Ishikawa (cell line): ENCODE measurements around the gene MVK.

Source experiments
- CEBPB ChIP-seq: IDR thresholded peaks from 2 replicates; pipeline ENCODE4 v1.6.1; 2012
- CREB1 ChIP-seq: IDR thresholded peaks from 2 replicates; pipeline ENCODE4 v1.6.1; 2012; ENCODE audit warnings: low read depth
- EGR1 ChIP-seq: IDR thresholded peaks from 2 replicates; pipeline ENCODE4 v1.6.1; 2012
- EP300 ChIP-seq: IDR thresholded peaks from 2 replicates; pipeline ENCODE4 v1.6.1; 2012; ENCODE audit warnings: borderline replicate concordance
- FOXM1 ChIP-seq: IDR thresholded peaks from 2 replicates; pipeline ENCODE4 v1.6.1; 2012; ENCODE audit warnings: low read depth, borderline replicate concordance
- MAX ChIP-seq: IDR thresholded peaks from 2 replicates; pipeline ENCODE4 v1.6.1; 2012
- NFIC ChIP-seq: IDR thresholded peaks from 2 replicates; pipeline ENCODE4 v1.6.1; 2012
- RAD21 ChIP-seq: IDR thresholded peaks from 2 replicates; pipeline ENCODE4 v1.6.1; 2012; ENCODE audit warnings: low read depth
- REST ChIP-seq: IDR thresholded peaks from 2 replicates; pipeline ENCODE4 v1.6.1; 2012; ENCODE audit warnings: low read depth, mild to moderate bottlenecking
- TAF1 ChIP-seq: IDR thresholded peaks from 2 replicates; pipeline ENCODE4 v1.6.1; 2012; ENCODE audit warnings: low read depth, mild to moderate bottlenecking
- TCF12 ChIP-seq: IDR thresholded peaks from 2 replicates; pipeline ENCODE4 v1.6.1; 2012; ENCODE audit warnings: low read depth
- TEAD4 ChIP-seq: IDR thresholded peaks from 2 replicates; pipeline ENCODE4 v1.6.1; 2012
- USF1 ChIP-seq: IDR thresholded peaks from 2 replicates; pipeline ENCODE4 v1.6.1; 2012
- YY1 ChIP-seq: IDR thresholded peaks from 2 replicates; pipeline ENCODE4 v1.6.1; 2012; ENCODE audit warnings: low read depth
- ZBTB7A ChIP-seq: IDR thresholded peaks from 2 replicates; pipeline ENCODE4 v1.6.1; 2012; ENCODE audit warnings: low read depth

MVK gene

GRCh38 chr12:109553906-109554500, 19.6 kb upstream of the MVK start:
- TF ChIP-seq TCF12 (no peak), FOXM1 (no peak), YY1 (no peak), USF1 (no peak), RAD21 (no peak), CEBPB (no peak), EP300 (no peak), TEAD4 (no peak), MAX (no peak), EGR1 (no peak), TAF1 (no peak), CREB1 (no peak), NFIC (no peak)

GRCh38 chr12:109554761-109555160, 18.8 kb upstream of the MVK start:
- TF ChIP-seq TCF12, result no peak
- TF ChIP-seq REST, result no peak
- no peak for TF ChIP-seq MAX
- no peak for TF ChIP-seq RAD21
- no peak for TF ChIP-seq CREB1
- no peak for TF ChIP-seq YY1
- no peak for TF ChIP-seq TEAD4
- TF ChIP-seq EP300, result no peak
- TF ChIP-seq EGR1, result no peak
- TF ChIP-seq FOXM1, result no peak
- TF ChIP-seq USF1, result no peak
- TF ChIP-seq CEBPB, result no peak
- no peak for TF ChIP-seq ZBTB7A
- no peak for TF ChIP-seq NFIC

GRCh38 chr12:109555431-109556315, 17.9 kb upstream of the MVK start:
- TF ChIP-seq USF1 (no peak), MAX (no peak), EGR1 (no peak), TAF1 (no peak), TEAD4 (no peak), TCF12 (no peak), CEBPB (no peak), FOXM1 (no peak), REST (no peak), CREB1 (no peak), RAD21 (no peak), EP300 (no peak), NFIC (no peak), YY1 (no peak), ZBTB7A (no peak)

- TF ChIP-seq RAD21, result no peak
- no peak for TF ChIP-seq YY1
- TF ChIP-seq EGR1, result no peak
- no peak for TF ChIP-seq EP300
- no peak for TF ChIP-seq FOXM1
- TF ChIP-seq NFIC, result no peak
- no peak for TF ChIP-seq TCF12
- TF ChIP-seq ZBTB7A, result no peak
- TF ChIP-seq REST, result no peak
- no peak for TF ChIP-seq MAX
- no peak for TF ChIP-seq TAF1
- TF ChIP-seq TEAD4, result no peak
- TF ChIP-seq CREB1, result no peak
- no peak for TF ChIP-seq CEBPB
- TF ChIP-seq USF1, result no peak
Measured at GRCh38 chr12:109557200-109557599, 16.4 kb upstream of the MVK start.
